ENCODE data around the gene MCM3AP. TPM values are rescaled to one million over a fixed set of nuclear protein-coding genes. Genes with fewer than 3 reads are reported as not detected.

Gene MCM3AP
- total RNA-seq, 1 donor from 2014 or later = 78.1 TPM

GRCh38 chr21:46220275-46220810, 65.1 kb downstream of the MCM3AP start:
- DNase-seq (ENCODE audit: extremely low read depth, low read depth, low spot score) = no peak

- no peak for DNase-seq (ENCODE audit: extremely low read depth, low read depth, low spot score)
These were observed 65.7 kb downstream of the MCM3AP start for GRCh38 chr21:46219591-46220239.

- DNase-seq (ENCODE audit: extremely low read depth, low read depth, low spot score) = no peak
These were observed 66.4 kb downstream of the MCM3AP start for GRCh38 chr21:46218906-46219590.

GRCh38 chr21:46217511-46218196, 67.8 kb downstream of the MCM3AP start:
- DNase-seq (ENCODE audit: extremely low read depth, low read depth, low spot score) = no peak

- no peak for DNase-seq (ENCODE audit: extremely low read depth, low read depth, low spot score)
These were observed 69.2 kb downstream of the MCM3AP start for GRCh38 chr21:46216132-46216747.

- no peak for DNase-seq (ENCODE audit: extremely low read depth, low read depth, low spot score)
These were observed 69.8 kb downstream of the MCM3AP start for GRCh38 chr21:46215436-46216131.

GRCh38 chr21:46214478-46215340, 70.7 kb downstream of the MCM3AP start:
- DNase-seq (ENCODE audit: extremely low read depth, low read depth, low spot score) = no peak

GRCh38 chr21:46213620-46214286, 71.7 kb downstream of the MCM3AP start:
- no peak for DNase-seq (ENCODE audit: extremely low read depth, low read depth, low spot score)

GRCh38 chr21:46212721-46213484, 72.5 kb downstream of the MCM3AP start:
- no peak for DNase-seq (ENCODE audit: extremely low read depth, low read depth, low spot score)

- DNase-seq (ENCODE audit: extremely low read depth, low read depth, low spot score) = no peak
These were observed 73.4 kb downstream of the MCM3AP start for GRCh38 chr21:46211786-46212720.

- DNase-seq (ENCODE audit: extremely low read depth, low read depth, low spot score) = no peak
These were observed 74.0 kb downstream of the MCM3AP start for GRCh38 chr21:46211376-46211775.

GRCh38 chr21:46210378-46211136, 74.9 kb downstream of the MCM3AP start:
- no peak for DNase-seq (ENCODE audit: extremely low read depth, low read depth, low spot score)

GRCh38 chr21:46208761-46209721, 76.4 kb downstream of the MCM3AP start:
- DNase-seq (ENCODE audit: extremely low read depth, low read depth, low spot score) = no peak

GRCh38 chr21:46207920-46208591, 77.4 kb downstream of the MCM3AP start:
- no peak for DNase-seq (ENCODE audit: extremely low read depth, low read depth, low spot score)

All from glomerular endothelial cell (primary cell).